GM15510 (cell line): Measurements from ENCODE around the gene C1RL.

Experiments
- POLR2A ChIP-seq: IDR thresholded peaks from 3 replicates; pipeline ENCODE4 v1.6.1; 2011; ENCODE audit warnings: borderline replicate concordance; ENCODE audit not compliant: insufficient read length; ENCODE audit errors: extremely low read depth

C1RL gene

GRCh38 chr12:7108796-7109571 lies at the start of gene C1RL:
C1RL (minus strand) TSS chr12:7109214; CDS start chr12:7109180, 34 bp downstream.
- TF ChIP-seq POLR2A: no peak

- TF ChIP-seq POLR2A: no peak
Measured at GRCh38 chr12:7157391-7157790, 48.4 kb upstream of the C1RL start.

GRCh38 chr12:7156259-7157197 lies 47.5 kb upstream of the C1RL start:
- no peak for TF ChIP-seq POLR2A

- TF ChIP-seq POLR2A: no peak
Measured at GRCh38 chr12:7155471-7156034, 46.5 kb upstream of the C1RL start.

GRCh38 chr12:7154901-7155470 lies 46.0 kb upstream of the C1RL start:
- no peak for TF ChIP-seq POLR2A

- TF ChIP-seq POLR2A: no peak
Measured at GRCh38 chr12:7154042-7154441, 45.0 kb upstream of the C1RL start.

GRCh38 chr12:7152818-7153217 lies 43.8 kb upstream of the C1RL start:
- no peak for TF ChIP-seq POLR2A

- TF ChIP-seq POLR2A: no peak
Measured at GRCh38 chr12:7151532-7151931, 42.5 kb upstream of the C1RL start.

- TF ChIP-seq POLR2A: no peak
Measured at GRCh38 chr12:7150841-7151240, 41.8 kb upstream of the C1RL start.

- no peak for TF ChIP-seq POLR2A
Measured at GRCh38 chr12:7150356-7150755, 41.3 kb upstream of the C1RL start.

- no peak for TF ChIP-seq POLR2A
Measured at GRCh38 chr12:7146906-7147305, 37.9 kb upstream of the C1RL start.

- TF ChIP-seq POLR2A: no peak
Measured at GRCh38 chr12:7146228-7146627, 37.2 kb upstream of the C1RL start.

GRCh38 chr12:7145671-7146070 lies 36.7 kb upstream of the C1RL start:
- no peak for TF ChIP-seq POLR2A

GRCh38 chr12:7144414-7145120 lies 35.6 kb upstream of the C1RL start:
- no peak for TF ChIP-seq POLR2A

- no peak for TF ChIP-seq POLR2A
Measured at GRCh38 chr12:7143564-7143963, 34.5 kb upstream of the C1RL start.

- no peak for TF ChIP-seq POLR2A
Measured at GRCh38 chr12:7142809-7143465, 33.9 kb upstream of the C1RL start.
